HL-60/S4 treated with phorbol 12-myristate 13-acetate at 8.2 ng/mL for 4 days and 3 days (cell line): ENCODE measurements around the gene LRATD1.
"Not testable (repeated sequence)": the region's sequence is repeated elsewhere in the genome, so short reads cannot be mapped to it uniquely, and the experiment has no call there.

ENCODE experiments used
- in situ Hi-C: fragments of 300-500 bp; cut with MboI; formaldehyde crosslinking; loops from 2 replicates; pipeline ENCODE4 v1.15.0; 2022; ENCODE audit warnings: low sequenced_read_pairs

Gene LRATD1, protein sequence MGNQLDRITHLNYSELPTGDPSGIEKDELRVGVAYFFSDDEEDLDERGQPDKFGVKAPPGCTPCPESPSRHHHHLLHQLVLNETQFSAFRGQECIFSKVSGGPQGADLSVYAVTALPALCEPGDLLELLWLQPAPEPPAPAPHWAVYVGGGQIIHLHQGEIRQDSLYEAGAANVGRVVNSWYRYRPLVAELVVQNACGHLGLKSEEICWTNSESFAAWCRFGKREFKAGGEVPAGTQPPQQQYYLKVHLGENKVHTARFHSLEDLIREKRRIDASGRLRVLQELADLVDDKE

DNA sequence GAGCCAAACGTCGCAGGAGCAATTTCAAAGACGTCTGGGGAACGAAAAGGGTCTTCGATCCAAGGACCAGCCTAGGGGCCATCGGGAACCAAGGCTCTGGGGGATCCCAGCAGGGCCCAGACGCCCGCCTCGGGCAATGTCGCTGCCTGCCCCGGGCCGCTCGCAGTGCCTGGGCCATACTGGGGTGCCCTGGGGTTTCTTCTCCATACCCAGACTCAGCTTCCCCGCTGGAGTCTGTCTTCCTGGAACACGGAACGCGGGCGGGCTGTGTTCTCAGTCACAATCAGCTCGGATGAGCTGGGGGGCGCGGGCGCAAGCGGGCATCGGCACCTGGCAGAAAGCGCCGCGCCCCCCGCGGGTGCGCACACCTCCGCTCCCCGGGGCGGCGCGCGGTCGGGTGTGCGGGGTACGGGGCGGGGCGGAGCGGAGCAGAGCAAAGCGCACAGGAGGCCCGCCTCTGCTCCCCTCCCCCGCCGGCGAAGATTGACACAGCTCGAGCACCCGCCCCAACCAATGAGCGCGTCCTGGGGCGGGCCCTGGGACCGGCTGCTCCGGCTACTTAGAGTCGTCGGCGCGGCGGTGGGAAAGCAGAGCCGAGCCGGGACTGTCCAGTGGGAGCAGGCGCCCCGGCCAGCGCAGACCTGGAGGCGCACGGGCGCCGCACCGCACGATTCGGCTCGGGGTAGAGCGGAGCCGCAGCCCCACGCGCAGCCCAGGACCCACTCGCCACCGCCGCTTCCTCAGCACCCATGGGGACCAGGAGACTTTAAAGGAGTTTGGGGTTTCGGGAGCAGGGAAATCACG, at the start of gene LRATD1:
LRATD1 (plus strand) TSS at position 585 of the 804 bp plus-strand sequence. CDS start 1,263 bp downstream, outside the sequence.
- in situ Hi-C loops = no loop called here

DNA sequence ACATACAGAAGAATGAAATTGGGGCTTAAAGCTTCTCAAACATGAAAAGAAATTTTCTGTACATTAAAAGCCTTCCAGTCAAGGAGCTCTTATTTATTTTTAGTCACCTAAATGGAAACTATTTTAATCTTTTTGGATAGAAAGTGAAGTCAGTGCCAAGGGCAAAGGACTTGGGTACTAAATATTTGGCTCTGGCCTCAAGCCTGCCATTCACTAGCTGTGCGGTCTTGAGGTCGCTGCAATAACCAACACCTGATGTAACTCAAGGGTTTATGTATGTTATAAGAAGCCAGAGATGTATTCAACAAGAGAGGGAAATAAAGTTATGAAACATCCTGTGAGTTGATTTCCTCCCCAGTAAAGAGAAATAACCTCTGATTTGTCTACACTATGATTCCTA, 49.5 kb upstream of the LRATD1 start:
- in situ Hi-C loops = no loop called here

DNA sequence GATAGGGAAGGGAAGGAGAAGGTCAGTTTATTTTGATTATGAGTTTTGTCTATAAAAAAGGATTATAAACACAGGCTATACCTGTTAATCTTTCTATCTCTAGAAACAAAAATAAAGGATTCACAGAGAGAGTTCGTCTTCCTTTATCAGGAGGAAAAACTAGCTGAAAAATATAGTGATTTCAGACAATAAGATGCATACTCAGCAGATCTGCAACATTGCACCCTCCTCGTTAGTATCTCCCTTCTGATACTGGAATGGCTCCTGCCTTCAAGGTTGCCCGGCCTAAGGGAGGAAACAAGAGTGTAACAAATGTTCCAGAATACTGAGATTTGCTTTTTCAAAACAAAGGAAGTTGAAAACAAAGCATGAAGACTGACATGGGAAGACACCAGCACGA, 48.7 kb upstream of the LRATD1 start:
- in situ Hi-C loops = no loop called here

DNA sequence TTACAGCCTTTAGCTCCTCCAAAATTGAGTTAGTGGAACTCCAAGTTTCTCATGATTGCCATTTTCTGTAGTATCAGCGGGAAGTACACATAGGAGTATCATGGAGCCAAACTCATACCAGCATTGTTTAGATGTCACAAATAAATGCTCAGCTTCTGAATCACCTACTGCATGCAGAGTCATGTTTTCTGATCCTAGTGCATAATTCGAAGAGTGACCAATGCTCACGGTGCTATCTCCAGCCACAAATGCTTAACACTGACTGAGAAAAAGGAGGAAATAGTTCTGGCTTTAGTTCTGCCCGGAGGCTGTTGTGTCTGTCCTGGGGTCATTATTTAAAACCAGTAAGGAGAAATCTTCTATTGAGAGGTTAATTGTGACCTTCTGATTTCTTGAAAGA, 45.4 kb upstream of the LRATD1 start:
- in situ Hi-C loops = no loop called here

DNA sequence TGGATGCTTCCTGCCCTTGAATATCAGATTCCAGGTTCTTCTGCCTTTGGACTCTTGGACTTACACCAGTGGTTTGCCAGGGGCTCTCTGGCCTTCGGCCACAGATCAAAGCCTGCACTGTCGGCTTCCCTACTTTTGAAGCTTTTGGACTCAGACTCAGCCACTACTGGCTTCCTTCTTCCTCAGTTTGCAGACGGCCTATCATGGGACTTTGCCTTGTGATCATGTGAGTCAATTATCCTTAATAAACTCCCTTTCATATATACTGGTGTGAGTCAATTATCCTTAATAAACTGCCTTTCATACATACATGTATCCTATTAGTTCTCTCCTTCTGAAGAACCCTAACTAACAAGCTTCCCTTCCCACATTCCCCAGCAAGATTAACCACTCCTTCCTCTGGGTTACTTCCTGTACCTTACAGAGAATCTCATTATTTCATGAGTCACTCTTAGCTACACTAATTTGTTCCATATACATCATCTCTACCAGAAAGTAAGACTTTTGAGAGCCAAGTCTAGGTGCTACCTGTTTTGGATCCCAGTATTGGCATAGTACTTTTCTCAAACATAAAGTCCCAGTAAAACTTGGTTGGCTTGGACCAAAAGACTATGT, 31.3 kb upstream of the LRATD1 start:
- in situ Hi-C loops = no loop called here

DNA sequence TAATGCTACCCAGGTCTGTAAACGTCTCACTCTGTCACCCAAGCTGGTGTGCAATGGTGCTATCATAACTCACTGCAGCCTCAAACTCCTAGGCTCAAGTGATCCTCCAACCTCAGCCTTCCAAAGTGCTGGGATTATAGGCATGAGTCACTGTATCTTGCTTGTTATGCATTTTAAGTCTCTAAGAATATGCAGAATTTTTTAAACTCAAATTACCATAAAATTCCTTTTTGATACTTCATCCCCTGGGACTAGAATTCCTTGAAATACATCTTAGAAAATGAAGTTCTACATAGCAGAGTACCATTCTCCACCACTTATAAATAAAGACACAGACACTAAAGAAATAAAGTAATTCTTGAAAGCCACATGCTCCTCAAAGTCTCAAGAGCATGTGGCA, 30.2 kb upstream of the LRATD1 start:
- in situ Hi-C loops = no loop called here

DNA sequence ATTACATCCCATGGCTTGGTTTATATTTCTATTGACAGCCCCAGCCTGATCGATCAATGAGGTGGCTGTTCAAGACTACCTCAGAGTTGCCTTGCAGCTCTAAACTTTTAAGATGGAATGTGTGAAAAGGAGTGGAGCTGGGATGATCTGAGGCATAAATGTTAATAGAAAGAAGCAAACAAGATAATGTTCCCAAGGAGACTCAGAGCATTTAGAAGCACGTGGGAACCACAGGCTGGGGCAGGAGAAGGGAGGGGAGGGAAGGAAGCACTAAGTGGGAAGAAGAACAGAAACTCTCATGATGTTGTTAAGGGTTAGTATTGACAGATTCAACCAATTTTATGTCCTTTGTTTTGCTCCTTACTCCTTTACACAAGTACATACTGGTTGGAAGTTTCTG, 28.8 kb upstream of the LRATD1 start:
- in situ Hi-C loops = no loop called here

DNA sequence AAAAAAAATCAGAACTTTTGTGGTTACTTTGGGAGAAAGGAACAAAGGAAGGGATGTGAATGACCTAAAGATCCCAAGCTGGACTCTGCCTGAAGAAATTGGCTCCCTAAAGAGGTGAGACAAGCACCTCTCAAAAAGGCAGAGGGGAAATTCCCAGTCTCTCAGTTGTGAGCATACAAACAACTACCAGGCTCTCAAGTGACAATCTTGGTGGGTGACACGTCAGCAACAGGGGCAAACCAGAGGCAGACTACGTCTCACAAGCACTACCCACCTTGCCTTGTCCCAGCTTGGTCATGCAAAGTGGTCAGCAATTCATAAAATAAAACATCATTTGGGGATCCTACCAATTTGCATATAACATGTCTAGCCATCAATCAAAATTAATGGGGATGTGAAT, 24.3 kb upstream of the LRATD1 start:
- in situ Hi-C loops = no loop called here

DNA sequence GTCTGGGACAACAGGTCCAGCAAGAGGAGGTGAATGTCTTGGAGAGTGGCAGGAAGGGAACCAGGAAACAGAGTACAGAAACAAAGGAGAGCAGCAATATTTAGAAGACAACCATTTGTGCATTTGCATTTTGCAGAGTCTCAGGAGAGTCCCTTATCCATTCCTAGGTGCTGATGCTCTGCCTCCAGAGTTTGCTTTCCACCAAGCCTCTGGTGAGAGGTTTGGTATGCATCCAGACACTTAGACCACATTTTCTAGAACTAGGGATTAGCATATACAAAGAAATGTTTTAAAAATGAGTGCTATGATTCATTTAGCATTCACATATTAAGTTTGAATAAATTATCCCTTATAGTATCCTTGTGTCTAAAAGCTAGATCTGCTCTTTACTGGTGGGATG, 18.5 kb upstream of the LRATD1 start:
- in situ Hi-C loops = no loop called here

DNA sequence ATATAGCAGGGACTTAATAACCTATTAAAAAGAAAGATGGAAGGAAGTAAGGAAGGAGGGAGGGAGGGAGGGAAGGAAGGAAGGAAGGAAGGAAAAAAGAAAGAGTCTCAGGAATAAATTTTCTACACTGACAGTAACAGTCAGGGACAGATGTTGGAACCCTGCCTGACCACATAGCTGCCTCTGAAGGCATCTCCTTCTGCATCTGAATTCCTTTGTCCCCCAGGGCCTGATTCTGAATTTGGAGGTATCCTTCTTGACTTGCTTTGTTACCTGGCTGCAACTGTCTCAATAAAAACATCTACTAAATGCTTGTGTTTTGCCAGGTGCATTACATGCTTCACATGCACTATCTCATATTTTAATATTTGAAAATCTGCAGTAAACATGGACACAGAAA, 17.4 kb upstream of the LRATD1 start:
- in situ Hi-C loops = no loop called here

DNA sequence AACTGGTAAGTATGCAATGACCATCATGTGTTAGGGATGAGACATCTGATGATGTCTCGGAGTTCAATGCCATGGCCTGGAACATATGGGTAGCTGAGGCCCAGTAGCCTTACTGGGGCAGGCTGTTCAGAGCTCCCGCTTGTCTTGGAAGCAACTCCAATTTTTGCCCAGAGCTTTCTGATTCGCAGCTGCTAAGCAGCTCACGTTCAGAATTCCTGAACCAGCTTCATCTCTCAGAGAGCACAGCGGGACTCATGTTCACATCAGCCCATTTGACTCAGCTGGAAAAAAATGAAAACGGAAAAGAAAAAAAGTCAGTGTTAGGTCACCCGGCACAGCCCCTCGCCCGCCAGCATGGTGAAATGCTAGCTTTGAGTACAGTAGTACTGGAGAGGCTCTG, 16.8 kb upstream of the LRATD1 start:
- in situ Hi-C loops = no loop called here

DNA sequence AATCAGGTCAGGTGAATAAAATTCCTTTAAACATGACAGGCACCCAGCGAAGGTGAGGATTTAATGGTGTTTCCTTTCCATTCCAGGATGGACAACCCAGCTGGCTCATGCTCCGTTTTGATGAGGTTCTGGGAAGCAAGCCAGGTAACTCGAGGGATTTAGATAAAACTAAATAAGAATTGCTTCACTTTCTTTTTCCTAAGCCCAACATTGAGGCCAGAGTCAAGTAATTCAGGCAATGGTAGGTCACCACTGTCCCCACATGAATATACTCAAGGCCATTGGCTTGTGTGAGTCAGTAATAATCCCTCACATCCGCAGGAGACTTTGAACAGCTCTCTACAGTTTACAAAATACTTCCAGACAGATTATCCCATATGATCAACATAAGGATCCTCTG, 16.2 kb upstream of the LRATD1 start:
- in situ Hi-C loops = no loop called here

DNA sequence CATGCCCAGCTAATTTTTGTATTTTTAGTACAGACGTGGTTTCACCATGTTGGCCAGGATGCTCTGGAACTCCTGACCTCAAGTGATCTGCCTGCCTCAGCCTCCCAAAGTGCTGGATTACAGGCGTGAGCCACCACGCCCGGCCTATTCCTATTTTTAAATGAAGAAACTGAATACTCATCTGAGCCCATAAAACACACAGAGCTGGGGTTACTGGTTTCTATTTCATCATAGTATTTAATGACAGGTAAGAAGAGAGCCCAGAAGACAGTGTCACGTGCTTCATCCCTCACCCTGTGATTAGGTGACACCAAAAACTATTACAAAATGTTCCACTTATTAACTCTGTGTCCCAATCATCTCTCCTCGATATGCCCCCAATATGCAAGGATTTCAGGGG, 15.6 kb upstream of the LRATD1 start:
- in situ Hi-C loops = no loop called here

DNA sequence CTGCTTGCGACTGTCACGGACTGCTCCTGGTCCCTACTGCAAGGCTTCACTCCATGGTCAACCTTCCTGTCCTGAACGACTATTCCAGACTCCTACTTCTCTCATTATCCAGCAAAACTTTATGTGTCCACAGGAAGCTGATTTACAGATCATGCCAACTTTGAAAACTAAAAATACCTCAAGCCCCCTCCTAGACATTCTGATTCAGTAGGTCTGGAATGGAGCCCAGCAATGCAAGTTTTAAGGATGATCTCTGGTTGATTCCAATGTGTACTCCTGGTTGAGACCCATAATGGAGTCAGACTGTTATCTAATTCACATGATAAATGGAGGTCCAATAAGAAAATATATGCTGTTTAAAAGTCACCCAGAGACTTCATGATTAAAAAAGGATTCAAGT, 13.1 kb upstream of the LRATD1 start:
- in situ Hi-C loops = no loop called here

DNA sequence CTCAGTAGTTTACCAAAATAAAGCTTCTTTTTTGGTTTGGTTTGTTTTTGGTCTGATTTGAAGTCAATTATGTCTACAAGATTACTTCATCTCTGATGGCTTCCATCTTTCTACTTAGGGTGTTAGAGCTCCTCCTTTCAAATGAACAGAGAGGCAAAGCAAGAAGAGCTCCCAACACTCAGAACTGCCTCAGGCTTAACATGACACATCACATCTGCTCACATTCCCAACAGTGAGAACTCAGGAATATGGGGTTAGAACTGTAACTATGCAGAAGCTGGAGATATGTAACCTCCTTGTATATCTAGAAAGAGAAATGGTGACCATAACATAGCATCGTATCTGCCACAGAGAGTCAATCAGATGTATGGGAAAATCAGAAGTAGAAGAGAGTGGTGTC, 11.4 kb upstream of the LRATD1 start:
- in situ Hi-C loops = no loop called here

DNA sequence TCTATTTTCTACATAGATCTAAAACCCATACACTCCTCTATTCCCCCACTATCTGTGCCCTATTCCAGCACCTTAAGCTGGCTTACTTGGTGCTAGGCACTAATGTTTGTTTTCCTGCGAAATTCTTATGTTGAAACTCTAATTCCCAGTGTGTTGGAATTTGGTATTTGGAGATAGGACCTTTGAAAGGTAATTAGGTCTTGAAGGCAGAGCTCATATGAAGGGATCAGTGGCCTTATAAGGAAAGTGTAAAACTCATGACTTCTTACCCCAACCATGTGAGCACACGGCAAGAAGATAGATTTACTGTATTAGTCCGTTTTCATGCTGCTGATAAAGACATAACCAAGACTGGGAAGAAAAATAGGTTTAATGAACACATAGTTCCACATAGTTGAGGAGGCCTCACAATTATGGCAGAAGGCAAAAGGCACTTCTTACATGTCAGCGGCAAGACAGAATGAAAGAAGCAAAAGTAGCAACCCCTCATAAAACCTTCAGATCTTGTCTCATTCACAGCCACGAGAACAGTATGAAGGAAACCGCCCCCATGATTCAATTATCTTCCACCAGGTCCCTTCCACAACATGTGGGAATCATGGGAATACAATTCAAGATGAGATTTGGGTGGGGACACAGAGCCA, 10.5 kb upstream of the LRATD1 start:
- in situ Hi-C loops = no loop called here

DNA sequence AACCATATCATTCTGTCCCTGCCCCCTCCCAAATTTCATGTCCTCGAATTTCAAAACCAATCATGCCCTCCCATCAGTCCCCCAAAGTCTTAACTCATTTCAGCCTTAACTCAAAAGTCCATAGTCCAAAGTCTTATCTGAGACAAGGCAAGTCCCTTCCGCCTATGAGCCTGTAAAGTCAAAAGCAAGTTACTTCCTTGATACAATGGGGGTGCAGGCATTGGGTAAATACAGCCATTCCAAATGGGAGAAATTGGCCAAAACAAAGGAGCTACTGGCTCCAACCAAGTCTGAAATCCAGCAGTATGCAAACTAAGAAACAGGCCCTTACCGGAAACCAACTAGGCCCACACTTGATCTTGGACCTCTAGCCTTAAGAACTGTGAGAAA, 10.0 kb upstream of the LRATD1 start:
- in situ Hi-C loops = not testable (repeated sequence)

DNA sequence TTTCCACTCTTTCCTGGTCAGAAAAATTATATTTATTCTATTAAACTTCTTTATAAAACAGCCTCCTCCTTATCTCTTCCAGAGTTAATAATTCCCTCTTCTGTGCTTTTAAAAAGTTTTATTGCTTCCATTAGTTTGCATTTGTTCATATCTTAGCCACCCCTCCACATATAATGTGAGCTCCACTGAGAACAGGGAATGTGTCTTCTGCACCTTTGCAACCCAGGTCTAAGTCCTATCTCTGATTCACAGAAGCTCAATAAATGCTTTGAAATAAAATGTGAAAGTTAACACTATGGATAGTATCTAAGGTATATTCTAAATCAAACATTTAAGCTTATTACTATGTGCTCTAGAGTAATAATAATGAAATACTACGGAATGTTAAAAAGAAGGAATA, 9.3 kb upstream of the LRATD1 start:
- in situ Hi-C loops = no loop called here

DNA sequence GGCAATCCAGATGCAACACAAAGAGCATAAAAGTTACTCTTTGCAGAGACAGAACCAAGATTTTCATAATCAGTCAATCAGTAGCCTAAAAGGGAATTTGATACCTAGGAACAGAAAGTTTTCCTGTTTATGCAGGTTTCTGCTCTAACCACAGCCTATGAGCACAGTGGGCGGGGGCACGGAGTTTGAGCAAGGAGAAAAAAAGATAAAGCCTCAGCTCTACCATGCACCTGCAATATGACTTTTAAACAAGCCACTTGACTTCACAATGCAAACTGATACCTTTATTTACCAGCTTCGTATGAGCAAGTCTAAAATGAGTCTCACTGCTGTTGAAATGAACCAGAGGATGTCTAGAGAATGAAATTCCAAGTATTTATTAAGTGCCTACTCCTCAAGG, 5.6 kb upstream of the LRATD1 start:
- in situ Hi-C loops = no loop called here

DNA sequence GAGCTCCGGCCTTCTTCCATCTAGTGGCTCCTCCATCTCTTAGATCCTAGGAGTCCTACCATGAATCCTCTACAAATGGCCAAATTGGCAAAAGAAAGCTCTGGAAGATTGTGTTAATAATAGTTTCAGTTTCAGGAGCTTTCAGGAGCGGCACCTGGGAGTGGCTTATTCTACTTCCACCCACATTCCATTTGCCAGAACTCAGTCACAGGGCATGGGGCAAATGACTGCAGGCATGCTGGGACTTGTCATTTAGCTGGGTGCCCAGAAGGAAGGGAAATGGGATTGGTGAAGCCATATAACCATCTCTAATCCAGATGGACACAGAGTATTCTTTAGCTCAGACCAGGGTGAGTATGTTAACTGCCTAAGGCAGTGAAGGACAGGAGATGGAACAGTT, 3.6 kb upstream of the LRATD1 start:
- in situ Hi-C loops = no loop called here

DNA sequence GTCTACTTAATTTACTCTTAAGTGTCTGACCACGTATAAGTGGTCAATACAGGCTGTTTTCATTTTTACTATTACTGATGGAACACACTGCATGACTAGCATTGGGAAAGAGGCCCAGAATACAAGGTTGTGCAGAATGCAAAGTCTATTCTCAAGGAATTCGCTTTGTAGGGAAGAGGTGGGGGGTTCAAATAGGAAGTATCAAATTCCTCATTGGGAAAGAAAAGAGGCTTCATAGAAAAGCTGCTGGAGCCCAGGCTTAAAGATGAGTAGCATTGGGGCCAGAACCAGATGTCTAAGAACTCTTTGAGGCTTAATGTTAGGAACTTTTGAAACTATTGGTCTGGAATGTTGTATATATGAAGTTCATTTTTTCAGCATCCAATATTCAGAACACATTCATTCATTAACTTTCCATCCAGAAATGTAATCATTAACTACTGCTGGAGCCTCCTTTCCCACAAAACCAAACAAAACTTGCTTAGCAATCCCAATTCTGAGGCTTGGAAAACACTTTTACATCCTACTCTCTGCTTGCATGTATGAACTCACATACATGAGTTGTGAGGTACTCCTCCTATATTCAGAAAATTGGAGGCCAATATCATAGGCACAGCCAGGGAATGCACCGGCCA, 994 bp upstream of the LRATD1 start:
- in situ Hi-C loops = no loop called here
